Stomach (tissue), 4 donors: ENCODE measurements around the gene FLRT2.

Source experiments
- POLR2A ChIP-seq, 4 donors: fragments of 450-650 bp; IDR thresholded peaks; one replicate each; pipeline ENCODE4 v1.6.1; 2016; ENCODE audit warnings: antibody characterized with exemption in 4 of 4, control low read depth in 2 of 4, mild to moderate bottlenecking in 1 of 4, moderate library complexity in 1 of 4
- POLR2AphosphoS5 ChIP-seq, 3 donors: sonication (generic); formaldehyde crosslinking; IDR thresholded peaks; one replicate each; pipeline ENCODE4 v1.6.1; 2016; ENCODE audit warnings: antibody characterized with exemption in 3 of 3
- TF ChIP-seq, protein P1 (sequence below), 7 experiments: fragments of 450-650 bp in 4 of 7; fragments of 200-600 bp in 3 of 7; sonication (generic) in 3 of 7; IDR thresholded peaks; one replicate each; pipeline ENCODE4 v1.5.1; 2016 to 2019; ENCODE audit warnings: antibody characterized with exemption in 7 of 7, control low read depth in 2 of 7, mild to moderate bottlenecking in 1 of 7

DNA sequence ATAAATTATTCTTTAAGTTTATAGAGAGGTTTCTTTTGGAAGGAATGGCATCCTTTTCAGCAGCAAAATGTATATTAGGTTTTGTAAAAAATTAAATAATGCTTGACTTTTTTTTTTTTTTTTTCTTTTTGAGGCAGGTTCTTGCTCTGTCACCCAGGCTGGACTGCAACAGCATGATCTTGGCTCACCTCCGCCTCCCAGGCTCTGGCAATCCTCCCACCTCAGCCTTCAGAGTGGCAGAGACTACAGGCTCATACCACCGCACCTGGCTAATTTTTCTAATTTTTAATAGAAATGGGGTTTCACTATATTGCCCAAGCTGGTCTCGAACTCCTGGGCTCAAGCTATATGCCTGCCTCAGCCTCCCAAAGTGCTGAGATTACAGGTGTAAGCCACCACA is 89.0 kb downstream of the FLRT2 start:
- TF ChIP-seq, protein P1, sequence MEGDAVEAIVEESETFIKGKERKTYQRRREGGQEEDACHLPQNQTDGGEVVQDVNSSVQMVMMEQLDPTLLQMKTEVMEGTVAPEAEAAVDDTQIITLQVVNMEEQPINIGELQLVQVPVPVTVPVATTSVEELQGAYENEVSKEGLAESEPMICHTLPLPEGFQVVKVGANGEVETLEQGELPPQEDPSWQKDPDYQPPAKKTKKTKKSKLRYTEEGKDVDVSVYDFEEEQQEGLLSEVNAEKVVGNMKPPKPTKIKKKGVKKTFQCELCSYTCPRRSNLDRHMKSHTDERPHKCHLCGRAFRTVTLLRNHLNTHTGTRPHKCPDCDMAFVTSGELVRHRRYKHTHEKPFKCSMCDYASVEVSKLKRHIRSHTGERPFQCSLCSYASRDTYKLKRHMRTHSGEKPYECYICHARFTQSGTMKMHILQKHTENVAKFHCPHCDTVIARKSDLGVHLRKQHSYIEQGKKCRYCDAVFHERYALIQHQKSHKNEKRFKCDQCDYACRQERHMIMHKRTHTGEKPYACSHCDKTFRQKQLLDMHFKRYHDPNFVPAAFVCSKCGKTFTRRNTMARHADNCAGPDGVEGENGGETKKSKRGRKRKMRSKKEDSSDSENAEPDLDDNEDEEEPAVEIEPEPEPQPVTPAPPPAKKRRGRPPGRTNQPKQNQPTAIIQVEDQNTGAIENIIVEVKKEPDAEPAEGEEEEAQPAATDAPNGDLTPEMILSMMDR (IDR thresholded peaks at IDR 0.05), result no peak
- TF ChIP-seq POLR2A (IDR thresholded peaks at IDR 0.05), result no peak
- no peak for TF ChIP-seq POLR2AphosphoS5 (IDR thresholded peaks at IDR 0.05)
